Neural cell (in vitro differentiated cells): Measurements from ENCODE around the gene RALGPS1.

Experiments used
- EP300 ChIP-seq: fragments of 450-650 bp; conservative IDR thresholded peaks from 2 replicates; pipeline ENCODE4 v1.6.1; 2014; ENCODE audit warnings: antibody characterized with exemption, mild to moderate bottlenecking, moderate library complexity; ENCODE audit not compliant: poor library complexity, severe bottlenecking
- EZH2 ChIP-seq: fragments of 200-600, 300-800 bp; shearing (Covaris generic), sonication (generic); IDR thresholded peaks from 2 replicates; pipeline ENCODE4 v1.6.1; 2014; ENCODE audit warnings: antibody characterized with exemption, low read length, borderline replicate concordance, mild to moderate bottlenecking; ENCODE audit not compliant: insufficient read depth, poor library complexity, severe bottlenecking
- MXI1 ChIP-seq: fragments of 450-650 bp; conservative IDR thresholded peaks from 2 replicates; pipeline ENCODE4 v1.6.1; 2014; ENCODE audit warnings: antibody characterized with exemption, mild to moderate bottlenecking; ENCODE audit not compliant: poor library complexity, severe bottlenecking
- POLR2AphosphoS5 ChIP-seq: IDR thresholded peaks from 2 replicates; pipeline ENCODE4 v1.6.1; 2012
- RAD21 ChIP-seq: fragments of 450-650 bp; conservative IDR thresholded peaks from 2 replicates; pipeline ENCODE4 v1.6.1; 2014; ENCODE audit warnings: antibody characterized with exemption, mild to moderate bottlenecking, moderate library complexity
- SMC3 ChIP-seq: fragments of 450-650 bp; conservative IDR thresholded peaks from 2 replicates; pipeline ENCODE4 v1.6.1; 2014; ENCODE audit warnings: antibody characterized with exemption, mild to moderate bottlenecking, moderate library complexity; ENCODE audit not compliant: poor library complexity
- TF ChIP-seq, protein P1 (sequence below): fragments of 450-650 bp; IDR thresholded peaks from 2 replicates; pipeline ENCODE4 v1.5.1; 2014; ENCODE audit warnings: antibody characterized with exemption, mild to moderate bottlenecking, moderate library complexity; ENCODE audit not compliant: poor library complexity, severe bottlenecking

DNA sequence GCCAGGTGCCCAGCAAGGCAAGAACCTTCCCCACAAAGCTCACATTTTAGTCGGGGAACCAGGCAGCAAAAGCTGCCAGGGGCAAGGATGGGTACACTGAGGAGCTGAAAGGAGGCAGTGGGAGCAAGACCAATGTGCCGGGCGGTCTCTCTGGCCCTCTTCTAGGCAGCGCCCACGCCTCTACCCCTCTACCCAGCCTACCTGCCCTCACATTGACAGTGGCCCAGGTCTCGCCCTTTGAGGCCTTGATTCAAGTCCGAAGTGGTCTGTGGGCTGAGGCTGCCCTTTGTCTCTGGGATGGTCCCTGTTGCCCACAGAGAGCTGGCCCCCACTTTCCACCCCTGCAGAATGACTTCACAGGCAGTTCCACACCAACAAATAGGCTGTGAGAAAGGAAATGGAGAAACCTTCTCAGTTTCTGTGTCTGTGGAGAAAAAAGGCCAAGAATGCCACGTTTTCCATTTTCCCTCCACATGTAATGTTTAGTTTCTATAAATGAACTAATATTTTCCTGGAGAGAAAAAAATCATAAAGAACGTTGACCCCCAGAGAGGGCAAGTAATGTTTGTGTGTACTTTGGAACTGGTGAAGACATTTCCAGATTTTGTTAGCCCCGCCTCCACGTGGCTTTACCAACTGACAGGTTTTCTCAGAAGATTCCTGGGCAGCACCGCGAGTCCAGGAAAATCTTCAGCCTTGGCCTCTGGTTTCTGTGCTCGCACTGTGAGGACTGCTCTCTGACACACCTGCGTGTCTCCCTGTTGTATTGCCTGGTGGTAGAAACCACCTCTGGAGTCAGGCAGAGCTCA lies 265.3 kb downstream of the RALGPS1 start:
- TF ChIP-seq, protein P1, sequence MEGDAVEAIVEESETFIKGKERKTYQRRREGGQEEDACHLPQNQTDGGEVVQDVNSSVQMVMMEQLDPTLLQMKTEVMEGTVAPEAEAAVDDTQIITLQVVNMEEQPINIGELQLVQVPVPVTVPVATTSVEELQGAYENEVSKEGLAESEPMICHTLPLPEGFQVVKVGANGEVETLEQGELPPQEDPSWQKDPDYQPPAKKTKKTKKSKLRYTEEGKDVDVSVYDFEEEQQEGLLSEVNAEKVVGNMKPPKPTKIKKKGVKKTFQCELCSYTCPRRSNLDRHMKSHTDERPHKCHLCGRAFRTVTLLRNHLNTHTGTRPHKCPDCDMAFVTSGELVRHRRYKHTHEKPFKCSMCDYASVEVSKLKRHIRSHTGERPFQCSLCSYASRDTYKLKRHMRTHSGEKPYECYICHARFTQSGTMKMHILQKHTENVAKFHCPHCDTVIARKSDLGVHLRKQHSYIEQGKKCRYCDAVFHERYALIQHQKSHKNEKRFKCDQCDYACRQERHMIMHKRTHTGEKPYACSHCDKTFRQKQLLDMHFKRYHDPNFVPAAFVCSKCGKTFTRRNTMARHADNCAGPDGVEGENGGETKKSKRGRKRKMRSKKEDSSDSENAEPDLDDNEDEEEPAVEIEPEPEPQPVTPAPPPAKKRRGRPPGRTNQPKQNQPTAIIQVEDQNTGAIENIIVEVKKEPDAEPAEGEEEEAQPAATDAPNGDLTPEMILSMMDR = no peak
- TF ChIP-seq MXI1 = no peak
- no peak for TF ChIP-seq RAD21
- no peak for TF ChIP-seq EP300
- no peak for TF ChIP-seq POLR2AphosphoS5
- no peak for TF ChIP-seq SMC3
- no peak for TF ChIP-seq EZH2
